ENCODE data around the gene ACVR1B. TPM values are rescaled to one million over a fixed set of nuclear protein-coding genes. Genes with fewer than 3 reads are reported as not detected.

The ACVR1B gene
- total and polyA plus RNA-seq, 4 donors = 4.0 to 21.9 (median 12.0) TPM

DNA sequence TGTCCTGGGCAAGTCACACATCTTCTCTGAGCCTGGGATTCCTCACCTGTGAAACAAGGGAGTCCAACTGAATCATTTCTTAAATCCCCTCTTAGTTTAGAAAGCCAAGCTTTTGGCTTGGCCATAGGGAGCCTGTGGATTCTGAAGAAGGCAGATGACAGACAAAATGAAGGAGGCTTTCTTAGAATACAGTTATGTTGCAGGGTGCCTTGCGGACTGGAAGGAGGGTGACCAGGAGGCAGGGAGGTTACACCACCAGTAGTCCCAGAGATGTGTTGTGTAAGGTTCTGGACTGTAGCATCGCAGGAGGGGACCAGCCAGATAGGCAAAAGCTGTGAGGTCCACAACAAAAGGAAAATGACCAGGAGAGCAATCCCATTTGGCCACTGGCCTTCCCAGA is 8.2 kb upstream of the ACVR1B start:
- 95% methylated on average over 2 of the region's 2 CpGs for WGBS
- H3K4me1 ChIP-seq (ENCODE audit: control insufficient read depth in 4 of 4, insufficient read depth in 4 of 4, low read length in 3 of 4) = no peaks in the 10 kb centered on the region
- H3K36me3 ChIP-seq (ENCODE audit: control insufficient read depth in 4 of 4, insufficient read depth in 3 of 4, low read depth in 1 of 4, low read length in 3 of 4) = peaks cover 0 to 3% (median 0%) of the 10 kb centered on the region in 4 donors
- no peak for DNase-seq (ENCODE audit: low spot score)
- H3K27me3 ChIP-seq (ENCODE audit: control insufficient read depth in 4 of 4, insufficient read depth in 4 of 4, low read length in 3 of 4) = no peaks in the 10 kb centered on the region
- no peak overlapping the region for H3K27ac ChIP-seq (ENCODE audit: low read depth in 1 of 2, low read length in 2 of 2)
- H3K4me3 ChIP-seq (ENCODE audit: low read depth in 1 of 3, low read length in 3 of 3) = no peak overlapping the region
- TF ChIP-seq HNF4A (conservative IDR thresholded peaks at IDR 0.05) (no peak), NR2F2 (IDR thresholded peaks at IDR 0.05) (no peak), EGR1 (IDR thresholded peaks at IDR 0.05; ENCODE audit: low read depth in 2 of 2) (no peak), FOXA1 (IDR thresholded peaks at IDR 0.05) (no peak), RAD21 (IDR thresholded peaks at IDR 0.05) (no peak), SP1 (IDR thresholded peaks at IDR 0.05) (no peak), JUND (IDR thresholded peaks at IDR 0.05) (no peak), RXRA (IDR thresholded peaks at IDR 0.05) (no peak), HNF4G (IDR thresholded peaks at IDR 0.05) (no peak), FOXA2 (IDR thresholded peaks at IDR 0.05) (no peak)
- TF ChIP-seq, protein P1, sequence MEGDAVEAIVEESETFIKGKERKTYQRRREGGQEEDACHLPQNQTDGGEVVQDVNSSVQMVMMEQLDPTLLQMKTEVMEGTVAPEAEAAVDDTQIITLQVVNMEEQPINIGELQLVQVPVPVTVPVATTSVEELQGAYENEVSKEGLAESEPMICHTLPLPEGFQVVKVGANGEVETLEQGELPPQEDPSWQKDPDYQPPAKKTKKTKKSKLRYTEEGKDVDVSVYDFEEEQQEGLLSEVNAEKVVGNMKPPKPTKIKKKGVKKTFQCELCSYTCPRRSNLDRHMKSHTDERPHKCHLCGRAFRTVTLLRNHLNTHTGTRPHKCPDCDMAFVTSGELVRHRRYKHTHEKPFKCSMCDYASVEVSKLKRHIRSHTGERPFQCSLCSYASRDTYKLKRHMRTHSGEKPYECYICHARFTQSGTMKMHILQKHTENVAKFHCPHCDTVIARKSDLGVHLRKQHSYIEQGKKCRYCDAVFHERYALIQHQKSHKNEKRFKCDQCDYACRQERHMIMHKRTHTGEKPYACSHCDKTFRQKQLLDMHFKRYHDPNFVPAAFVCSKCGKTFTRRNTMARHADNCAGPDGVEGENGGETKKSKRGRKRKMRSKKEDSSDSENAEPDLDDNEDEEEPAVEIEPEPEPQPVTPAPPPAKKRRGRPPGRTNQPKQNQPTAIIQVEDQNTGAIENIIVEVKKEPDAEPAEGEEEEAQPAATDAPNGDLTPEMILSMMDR (IDR thresholded peaks at IDR 0.05; ENCODE audit: low read depth, low read length, missing input control) = no peak
- TF ChIP-seq, protein P2, sequence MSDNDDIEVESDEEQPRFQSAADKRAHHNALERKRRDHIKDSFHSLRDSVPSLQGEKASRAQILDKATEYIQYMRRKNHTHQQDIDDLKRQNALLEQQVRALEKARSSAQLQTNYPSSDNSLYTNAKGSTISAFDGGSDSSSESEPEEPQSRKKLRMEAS (IDR thresholded peaks at IDR 0.05) = no peak
- TF ChIP-seq, protein P3, sequence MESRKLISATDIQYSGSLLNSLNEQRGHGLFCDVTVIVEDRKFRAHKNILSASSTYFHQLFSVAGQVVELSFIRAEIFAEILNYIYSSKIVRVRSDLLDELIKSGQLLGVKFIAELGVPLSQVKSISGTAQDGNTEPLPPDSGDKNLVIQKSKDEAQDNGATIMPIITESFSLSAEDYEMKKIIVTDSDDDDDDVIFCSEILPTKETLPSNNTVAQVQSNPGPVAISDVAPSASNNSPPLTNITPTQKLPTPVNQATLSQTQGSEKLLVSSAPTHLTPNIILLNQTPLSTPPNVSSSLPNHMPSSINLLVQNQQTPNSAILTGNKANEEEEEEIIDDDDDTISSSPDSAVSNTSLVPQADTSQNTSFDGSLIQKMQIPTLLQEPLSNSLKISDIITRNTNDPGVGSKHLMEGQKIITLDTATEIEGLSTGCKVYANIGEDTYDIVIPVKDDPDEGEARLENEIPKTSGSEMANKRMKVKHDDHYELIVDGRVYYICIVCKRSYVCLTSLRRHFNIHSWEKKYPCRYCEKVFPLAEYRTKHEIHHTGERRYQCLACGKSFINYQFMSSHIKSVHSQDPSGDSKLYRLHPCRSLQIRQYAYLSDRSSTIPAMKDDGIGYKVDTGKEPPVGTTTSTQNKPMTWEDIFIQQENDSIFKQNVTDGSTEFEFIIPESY (IDR thresholded peaks at IDR 0.05) = no peak
- TF ChIP-seq, protein P4, sequence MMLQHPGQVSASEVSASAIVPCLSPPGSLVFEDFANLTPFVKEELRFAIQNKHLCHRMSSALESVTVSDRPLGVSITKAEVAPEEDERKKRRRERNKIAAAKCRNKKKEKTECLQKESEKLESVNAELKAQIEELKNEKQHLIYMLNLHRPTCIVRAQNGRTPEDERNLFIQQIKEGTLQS (IDR thresholded peaks at IDR 0.05) = no peak
- TF ChIP-seq, protein P5, sequence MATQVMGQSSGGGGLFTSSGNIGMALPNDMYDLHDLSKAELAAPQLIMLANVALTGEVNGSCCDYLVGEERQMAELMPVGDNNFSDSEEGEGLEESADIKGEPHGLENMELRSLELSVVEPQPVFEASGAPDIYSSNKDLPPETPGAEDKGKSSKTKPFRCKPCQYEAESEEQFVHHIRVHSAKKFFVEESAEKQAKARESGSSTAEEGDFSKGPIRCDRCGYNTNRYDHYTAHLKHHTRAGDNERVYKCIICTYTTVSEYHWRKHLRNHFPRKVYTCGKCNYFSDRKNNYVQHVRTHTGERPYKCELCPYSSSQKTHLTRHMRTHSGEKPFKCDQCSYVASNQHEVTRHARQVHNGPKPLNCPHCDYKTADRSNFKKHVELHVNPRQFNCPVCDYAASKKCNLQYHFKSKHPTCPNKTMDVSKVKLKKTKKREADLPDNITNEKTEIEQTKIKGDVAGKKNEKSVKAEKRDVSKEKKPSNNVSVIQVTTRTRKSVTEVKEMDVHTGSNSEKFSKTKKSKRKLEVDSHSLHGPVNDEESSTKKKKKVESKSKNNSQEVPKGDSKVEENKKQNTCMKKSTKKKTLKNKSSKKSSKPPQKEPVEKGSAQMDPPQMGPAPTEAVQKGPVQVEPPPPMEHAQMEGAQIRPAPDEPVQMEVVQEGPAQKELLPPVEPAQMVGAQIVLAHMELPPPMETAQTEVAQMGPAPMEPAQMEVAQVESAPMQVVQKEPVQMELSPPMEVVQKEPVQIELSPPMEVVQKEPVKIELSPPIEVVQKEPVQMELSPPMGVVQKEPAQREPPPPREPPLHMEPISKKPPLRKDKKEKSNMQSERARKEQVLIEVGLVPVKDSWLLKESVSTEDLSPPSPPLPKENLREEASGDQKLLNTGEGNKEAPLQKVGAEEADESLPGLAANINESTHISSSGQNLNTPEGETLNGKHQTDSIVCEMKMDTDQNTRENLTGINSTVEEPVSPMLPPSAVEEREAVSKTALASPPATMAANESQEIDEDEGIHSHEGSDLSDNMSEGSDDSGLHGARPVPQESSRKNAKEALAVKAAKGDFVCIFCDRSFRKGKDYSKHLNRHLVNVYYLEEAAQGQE (IDR thresholded peaks at IDR 0.05) = no peak
- H3K9ac ChIP-seq (ENCODE audit: low read depth in 1 of 2, low read length in 2 of 2) = no peak overlapping the region
- H3K9me3 ChIP-seq (ENCODE audit: control insufficient read depth in 4 of 4, low read length in 3 of 4) = peaks cover 0 to 5% (median 2%) of the 10 kb centered on the region in 4 donors

DNA sequence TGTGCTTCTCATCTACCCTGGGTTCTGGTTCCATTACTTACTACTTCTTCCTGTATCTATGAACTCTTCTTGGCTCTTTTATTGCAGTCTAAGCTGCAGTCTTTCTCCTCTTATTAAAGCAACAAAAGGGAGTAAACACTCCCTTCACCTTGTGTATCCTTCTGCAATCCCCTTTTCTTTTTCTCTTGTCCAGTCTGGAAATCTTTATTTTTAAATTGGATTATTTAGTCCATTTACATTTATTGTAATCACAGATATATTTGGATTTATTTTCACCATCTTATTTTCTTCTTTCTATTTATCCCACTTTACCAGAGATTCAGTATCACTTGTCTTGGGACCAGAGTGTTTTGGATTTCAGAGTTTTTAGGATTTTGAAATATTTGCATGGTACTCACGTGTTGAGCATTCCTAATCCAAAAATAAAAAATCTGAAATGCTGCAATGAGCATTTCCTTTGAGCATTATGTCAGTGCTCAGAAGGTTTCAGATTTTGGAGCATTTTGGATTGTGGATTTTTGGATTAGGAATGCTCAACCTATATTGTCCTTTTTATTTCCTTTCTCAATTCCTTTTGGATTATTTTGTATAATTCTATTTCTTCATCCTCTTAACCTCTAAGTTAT is 6.8 kb upstream of the ACVR1B start:
- Histone ChIP-seq H3K9me3 (ENCODE audit: control insufficient read depth in 4 of 4, low read length in 3 of 4) (peaks cover 0 to 5% (median 2%) of the 10 kb centered on the region in 4 donors), H3K27ac (ENCODE audit: low read depth in 1 of 2, low read length in 2 of 2) (no peak overlapping the region), H3K27me3 (ENCODE audit: control insufficient read depth in 4 of 4, insufficient read depth in 4 of 4, low read length in 3 of 4) (no peaks in the 10 kb centered on the region), H3K36me3 (ENCODE audit: control insufficient read depth in 4 of 4, insufficient read depth in 3 of 4, low read depth in 1 of 4, low read length in 3 of 4) (peaks cover 0 to 3% (median 0%) of the 10 kb centered on the region in 4 donors), H3K9ac (ENCODE audit: low read depth in 1 of 2, low read length in 2 of 2) (no peak overlapping the region), H3K4me3 (ENCODE audit: low read depth in 1 of 3, low read length in 3 of 3) (no peak overlapping the region), H3K4me1 (ENCODE audit: control insufficient read depth in 4 of 4, insufficient read depth in 4 of 4, low read length in 3 of 4) (no peaks in the 10 kb centered on the region)
- WGBS = 91% methylated on average over 1 of the region's 1 CpG
- TF ChIP-seq, protein P3 (IDR thresholded peaks at IDR 0.05) = no peak
- TF ChIP-seq, protein P4 (IDR thresholded peaks at IDR 0.05) = no peak
- TF ChIP-seq, protein P2 (IDR thresholded peaks at IDR 0.05) = no peak
- TF ChIP-seq, protein P1 (IDR thresholded peaks at IDR 0.05; ENCODE audit: low read depth, low read length, missing input control) = no peak
- TF ChIP-seq SP1 (IDR thresholded peaks at IDR 0.05) (no peak), NR2F2 (IDR thresholded peaks at IDR 0.05) (no peak), GABPA (IDR thresholded peaks at IDR 0.05 in 1 of 2, conservative IDR thresholded peaks at IDR 0.05 in 1 of 2) (no peak), JUND (IDR thresholded peaks at IDR 0.05) (no peak), FOXA1 (IDR thresholded peaks at IDR 0.05) (no peak), RXRA (IDR thresholded peaks at IDR 0.05) (no peak), RAD21 (IDR thresholded peaks at IDR 0.05) (no peak)
- no peak for DNase-seq (ENCODE audit: low spot score)

Measured in liver (tissue), 9 donors.